ENCODE measurements around the gene LCP2. TPM values are rescaled to one million over a fixed set of nuclear protein-coding genes. Genes with fewer than 3 reads are reported as not detected.

LCP2 gene
- polyA plus RNA-seq, 4 donors, result 2.9 to 14.1 (median 7.8) TPM

DNA sequence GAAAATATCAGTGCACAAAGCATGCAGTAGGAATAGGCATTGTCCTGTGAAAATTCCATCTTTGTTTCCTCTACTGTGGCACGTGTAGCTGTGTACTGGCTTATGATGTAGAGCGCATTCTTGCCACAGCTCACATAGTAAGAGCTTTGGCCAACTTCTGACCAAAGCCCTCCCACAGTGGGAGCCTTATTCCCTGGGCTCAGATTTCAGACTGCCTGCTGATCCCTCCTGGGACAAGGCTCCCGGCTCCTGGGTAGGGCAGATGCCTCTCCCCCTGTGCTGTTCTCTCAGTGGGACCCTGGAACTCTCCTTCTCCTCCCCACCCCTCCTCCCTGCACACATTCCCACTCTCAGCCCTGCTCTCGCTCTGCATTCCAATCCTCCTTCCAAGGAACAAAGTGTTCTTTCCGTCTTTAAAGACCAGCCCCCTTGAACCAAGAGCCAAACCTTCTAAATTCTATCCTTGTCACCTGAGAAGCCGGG, 17.5 kb downstream of the LCP2 start:
- no peak for FAIRE-seq
- Histone ChIP-seq H3K27ac (ENCODE audit: low read depth in 1 of 3, low read length in 2 of 3) (peak overlapping the region in 1 of 3 donors; percentile 73), H3K4me1 (ENCODE audit: control insufficient read depth in 3 of 3, insufficient read depth in 2 of 3, low read depth in 1 of 3, low read length in 2 of 3) (no peaks in the 10 kb centered on the region), H3K4me3 (ENCODE audit: low read depth in 1 of 3, low read length in 3 of 3) (no peak overlapping the region), H3K9me3 (ENCODE audit: control insufficient read depth in 2 of 2, insufficient read depth in 1 of 2, low read depth in 1 of 2, low read length in 1 of 2) (no peaks in the 10 kb centered on the region), H3K27me3 (ENCODE audit: control insufficient read depth in 3 of 3, insufficient read depth in 3 of 3, low read length in 3 of 3) (no peaks in the 10 kb centered on the region), H3K36me3 (ENCODE audit: control insufficient read depth in 3 of 3, insufficient read depth in 2 of 3, low read depth in 1 of 3, low read length in 3 of 3) (peaks cover 0 to 2% (median 0%) of the 10 kb centered on the region in 3 donors)
- WGBS, 3 donors, result 51 to 56% (median 51%) methylated on average over 6 of the region's 6 CpGs
- DNase-seq, result no peak

DNA sequence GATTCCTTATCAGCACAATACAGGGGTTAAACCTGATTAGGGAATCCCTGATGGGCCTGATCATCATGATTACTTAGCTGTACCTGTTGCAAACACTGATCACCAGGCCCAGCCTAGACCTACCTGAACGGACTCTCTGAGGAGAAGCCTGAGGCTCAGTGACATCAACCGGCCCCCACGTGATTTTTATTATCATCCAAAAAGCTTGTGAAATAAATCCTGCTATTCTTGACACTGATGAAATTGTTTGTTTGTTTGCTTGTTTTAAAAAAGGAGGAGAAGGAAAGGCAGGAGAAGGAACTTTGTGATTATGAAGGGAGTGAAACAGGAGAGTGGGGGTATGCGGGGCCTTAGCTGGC, 18.1 kb downstream of the LCP2 start:
- WGBS, 3 donors, result 60 to 71% (median 61%) methylated on average over 4 of the region's 4 CpGs
- no peak overlapping the region for H3K4me3 ChIP-seq (ENCODE audit: low read depth in 1 of 3, low read length in 3 of 3)
- peaks cover 0 to 4% (median 0%) of the 10 kb centered on the region in 3 donors for H3K36me3 ChIP-seq (ENCODE audit: control insufficient read depth in 3 of 3, insufficient read depth in 2 of 3, low read depth in 1 of 3, low read length in 3 of 3)
- H3K4me1 ChIP-seq (ENCODE audit: control insufficient read depth in 3 of 3, insufficient read depth in 2 of 3, low read depth in 1 of 3, low read length in 2 of 3), result no peaks in the 10 kb centered on the region
- peak overlapping the region in 1 of 3 donors; percentile 56 for H3K27ac ChIP-seq (ENCODE audit: low read depth in 1 of 3, low read length in 2 of 3)
- FAIRE-seq, result no peak
- no peak for DNase-seq
- H3K27me3 ChIP-seq (ENCODE audit: control insufficient read depth in 3 of 3, insufficient read depth in 3 of 3, low read length in 3 of 3), result no peaks in the 10 kb centered on the region
- no peaks in the 10 kb centered on the region for H3K9me3 ChIP-seq (ENCODE audit: control insufficient read depth in 2 of 2, insufficient read depth in 1 of 2, low read depth in 1 of 2, low read length in 1 of 2)

DNA sequence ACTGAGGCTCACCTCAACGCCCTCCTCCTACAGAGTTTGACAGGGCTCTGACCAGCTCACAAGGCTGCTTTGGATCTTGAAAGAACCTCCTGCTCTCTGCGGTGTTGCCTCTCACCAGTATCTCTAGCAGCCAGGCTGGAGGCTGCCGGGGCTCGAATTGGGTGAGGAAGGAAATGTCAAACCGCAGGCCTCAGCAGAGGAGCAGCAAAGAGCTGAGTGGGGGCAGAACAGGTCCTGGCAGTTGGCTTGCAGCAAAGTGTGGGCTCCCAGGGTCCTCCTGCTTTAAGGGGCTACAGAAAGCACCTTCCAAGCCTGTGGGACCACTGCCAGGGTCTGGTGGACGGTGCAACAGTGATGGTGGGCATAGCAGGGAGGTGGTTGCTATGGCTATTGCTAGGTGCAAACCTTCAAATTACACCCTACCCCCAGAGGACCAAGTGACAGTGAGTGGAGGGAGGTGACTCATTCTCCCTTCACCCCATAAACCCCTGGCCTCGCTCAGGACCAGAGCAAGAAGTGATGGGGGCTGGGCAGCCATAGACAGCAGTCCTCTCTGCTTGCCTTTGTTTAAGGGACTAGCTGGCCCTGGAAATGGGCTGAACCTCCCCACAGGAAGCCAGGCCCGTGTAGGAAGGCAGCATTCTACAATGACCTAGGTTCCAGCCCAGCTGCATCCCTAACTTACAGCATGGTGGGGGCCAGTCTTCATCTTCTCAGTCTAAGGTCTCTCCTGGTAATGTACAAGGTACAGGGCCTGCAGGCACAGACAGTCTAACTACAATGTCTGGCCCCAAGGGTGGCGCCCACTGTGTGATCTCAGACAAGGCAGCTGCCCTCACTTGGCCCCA, 18.7 kb downstream of the LCP2 start:
- WGBS, 3 donors, result 36 to 42% (median 41%) methylated on average over 9 of the region's 9 CpGs
- H3K4me3 ChIP-seq (ENCODE audit: low read depth in 1 of 3, low read length in 3 of 3), result no peak overlapping the region
- H3K4me1 ChIP-seq (ENCODE audit: control insufficient read depth in 3 of 3, insufficient read depth in 2 of 3, low read depth in 1 of 3, low read length in 2 of 3), result no peaks in the 10 kb centered on the region
- peak overlapping the region in 1 of 3 donors; percentile 56 for H3K27ac ChIP-seq (ENCODE audit: low read depth in 1 of 3, low read length in 2 of 3)
- no peak for FAIRE-seq
- peaks cover 0 to 4% (median 0%) of the 10 kb centered on the region in 3 donors for H3K36me3 ChIP-seq (ENCODE audit: control insufficient read depth in 3 of 3, insufficient read depth in 2 of 3, low read depth in 1 of 3, low read length in 3 of 3)
- no peaks in the 10 kb centered on the region for H3K9me3 ChIP-seq (ENCODE audit: control insufficient read depth in 2 of 2, insufficient read depth in 1 of 2, low read depth in 1 of 2, low read length in 1 of 2)
- no peaks in the 10 kb centered on the region for H3K27me3 ChIP-seq (ENCODE audit: control insufficient read depth in 3 of 3, insufficient read depth in 3 of 3, low read length in 3 of 3)
- DNase-seq, result peak; percentile 13 to 72

DNA sequence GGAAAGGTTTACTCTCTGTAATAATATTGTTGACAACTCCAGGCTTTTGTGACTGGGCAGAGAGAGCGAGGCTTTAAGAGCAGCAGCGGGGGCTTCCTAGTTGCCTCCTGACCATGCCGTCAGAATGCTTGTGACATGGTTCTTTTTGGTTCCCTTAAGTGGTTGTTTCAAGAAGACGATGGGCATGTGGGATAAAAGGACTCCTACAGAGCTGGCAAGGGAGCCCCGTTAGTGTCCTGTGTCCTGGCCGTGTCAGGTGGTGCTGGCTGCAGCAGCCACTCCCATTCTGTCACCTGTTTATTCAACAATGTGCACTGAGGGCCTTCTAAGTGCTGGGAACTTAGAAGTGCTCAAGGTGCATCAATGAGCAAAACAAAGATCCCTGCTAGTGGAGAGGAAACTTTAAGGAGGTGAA, 19.7 kb downstream of the LCP2 start:
- Histone ChIP-seq H3K27me3 (ENCODE audit: control insufficient read depth in 3 of 3, insufficient read depth in 3 of 3, low read length in 3 of 3) (no peaks in the 10 kb centered on the region), H3K9me3 (ENCODE audit: control insufficient read depth in 2 of 2, insufficient read depth in 1 of 2, low read depth in 1 of 2, low read length in 1 of 2) (no peaks in the 10 kb centered on the region), H3K4me1 (ENCODE audit: control insufficient read depth in 3 of 3, insufficient read depth in 2 of 3, low read depth in 1 of 3, low read length in 2 of 3) (no peaks in the 10 kb centered on the region), H3K4me3 (ENCODE audit: low read depth in 1 of 3, low read length in 3 of 3) (no peak overlapping the region), H3K27ac (ENCODE audit: low read depth in 1 of 3, low read length in 2 of 3) (peak overlapping the region in 1 of 3 donors; percentile 55), H3K36me3 (ENCODE audit: control insufficient read depth in 3 of 3, insufficient read depth in 2 of 3, low read depth in 1 of 3, low read length in 3 of 3) (peaks cover 0 to 4% (median 0%) of the 10 kb centered on the region in 3 donors)
- DNase-seq (no peak), FAIRE-seq (no peak)
- WGBS, 3 donors, result 34 to 40% (median 35%) methylated on average over 6 of the region's 6 CpGs

DNA sequence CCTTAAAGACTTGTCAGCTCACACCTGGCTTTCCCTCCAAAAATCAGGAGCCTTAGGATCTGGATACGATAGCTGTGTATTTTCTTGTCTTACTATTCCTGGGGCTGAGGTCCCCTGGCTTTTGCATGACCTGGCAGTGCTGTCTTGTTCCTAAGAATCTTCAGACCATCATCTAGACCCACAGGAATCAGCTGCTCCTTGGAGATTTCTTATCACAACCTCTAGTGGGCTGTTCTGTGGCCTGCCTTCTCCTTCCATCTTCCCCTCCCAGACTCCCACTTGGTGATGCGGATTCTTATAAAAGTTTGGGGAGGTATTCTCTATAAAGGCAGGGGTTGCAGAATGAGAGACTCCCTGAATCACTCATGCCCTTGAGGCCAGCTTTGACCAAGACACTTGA, 21.4 kb downstream of the LCP2 start:
- no peaks in the 10 kb centered on the region for H3K27me3 ChIP-seq (ENCODE audit: control insufficient read depth in 3 of 3, insufficient read depth in 3 of 3, low read length in 3 of 3)
- H3K4me3 ChIP-seq (ENCODE audit: low read depth in 1 of 3, low read length in 3 of 3), result no peak overlapping the region
- H3K36me3 ChIP-seq (ENCODE audit: control insufficient read depth in 3 of 3, insufficient read depth in 2 of 3, low read depth in 1 of 3, low read length in 3 of 3), result peaks cover 0 to 4% (median 0%) of the 10 kb centered on the region in 3 donors
- 65 to 93% (median 87%) methylated on average over 2 of the region's 2 CpGs for WGBS, 3 donors
- H3K9me3 ChIP-seq (ENCODE audit: control insufficient read depth in 2 of 2, insufficient read depth in 1 of 2, low read depth in 1 of 2, low read length in 1 of 2), result no peaks in the 10 kb centered on the region
- no peak for FAIRE-seq
- DNase-seq, result no peak
- peak overlapping the region in 2 of 3 donors; percentile 29 to 30 for H3K27ac ChIP-seq (ENCODE audit: low read depth in 1 of 3, low read length in 2 of 3)
- H3K4me1 ChIP-seq (ENCODE audit: control insufficient read depth in 3 of 3, insufficient read depth in 2 of 3, low read depth in 1 of 3, low read length in 2 of 3), result no peaks in the 10 kb centered on the region

DNA sequence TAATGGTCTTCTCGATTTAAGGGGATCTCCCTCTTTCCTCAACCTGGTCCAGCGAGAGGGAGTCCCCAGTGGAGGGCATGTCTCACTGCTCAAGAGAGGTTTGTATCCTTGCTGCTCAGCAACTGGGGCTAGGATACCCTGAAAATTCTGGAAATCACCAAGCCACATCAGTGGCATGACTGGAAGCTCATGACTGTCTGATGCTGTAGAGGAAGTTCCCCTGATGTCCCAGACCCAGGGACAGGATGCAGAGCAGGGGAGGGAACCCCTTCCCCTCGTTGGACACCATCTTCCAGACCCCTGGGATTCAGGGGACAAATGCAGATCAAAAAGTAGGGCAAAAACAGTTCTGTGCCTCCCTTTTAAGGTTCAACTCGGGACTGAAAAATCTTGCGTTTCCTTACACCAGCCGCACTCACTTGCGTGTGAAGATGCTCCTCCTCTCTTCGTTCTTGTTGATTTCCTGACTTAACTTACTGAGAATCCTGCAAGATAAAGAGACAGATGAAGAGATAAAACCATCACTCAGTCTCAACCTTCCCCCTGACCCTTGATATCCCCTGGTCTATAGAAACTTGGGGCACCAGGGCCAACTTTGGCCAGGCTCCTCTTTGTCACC, 22.1 kb downstream of the LCP2 start:
- peaks cover 0 to 4% (median 0%) of the 10 kb centered on the region in 3 donors for H3K36me3 ChIP-seq (ENCODE audit: control insufficient read depth in 3 of 3, insufficient read depth in 2 of 3, low read depth in 1 of 3, low read length in 3 of 3)
- H3K27me3 ChIP-seq (ENCODE audit: control insufficient read depth in 3 of 3, insufficient read depth in 3 of 3, low read length in 3 of 3), result no peaks in the 10 kb centered on the region
- no peak overlapping the region for H3K4me3 ChIP-seq (ENCODE audit: low read depth in 1 of 3, low read length in 3 of 3)
- FAIRE-seq (no peak), DNase-seq (no peak)
- H3K4me1 ChIP-seq (ENCODE audit: control insufficient read depth in 3 of 3, insufficient read depth in 2 of 3, low read depth in 1 of 3, low read length in 2 of 3), result no peaks in the 10 kb centered on the region
- H3K27ac ChIP-seq (ENCODE audit: low read depth in 1 of 3, low read length in 2 of 3), result peak overlapping the region in 2 of 3 donors; percentile 30 to 62
- no peaks in the 10 kb centered on the region for H3K9me3 ChIP-seq (ENCODE audit: control insufficient read depth in 2 of 2, insufficient read depth in 1 of 2, low read depth in 1 of 2, low read length in 1 of 2)
- 65 to 72% (median 66%) methylated on average over 8 of the region's 8 CpGs for WGBS, 3 donors

DNA sequence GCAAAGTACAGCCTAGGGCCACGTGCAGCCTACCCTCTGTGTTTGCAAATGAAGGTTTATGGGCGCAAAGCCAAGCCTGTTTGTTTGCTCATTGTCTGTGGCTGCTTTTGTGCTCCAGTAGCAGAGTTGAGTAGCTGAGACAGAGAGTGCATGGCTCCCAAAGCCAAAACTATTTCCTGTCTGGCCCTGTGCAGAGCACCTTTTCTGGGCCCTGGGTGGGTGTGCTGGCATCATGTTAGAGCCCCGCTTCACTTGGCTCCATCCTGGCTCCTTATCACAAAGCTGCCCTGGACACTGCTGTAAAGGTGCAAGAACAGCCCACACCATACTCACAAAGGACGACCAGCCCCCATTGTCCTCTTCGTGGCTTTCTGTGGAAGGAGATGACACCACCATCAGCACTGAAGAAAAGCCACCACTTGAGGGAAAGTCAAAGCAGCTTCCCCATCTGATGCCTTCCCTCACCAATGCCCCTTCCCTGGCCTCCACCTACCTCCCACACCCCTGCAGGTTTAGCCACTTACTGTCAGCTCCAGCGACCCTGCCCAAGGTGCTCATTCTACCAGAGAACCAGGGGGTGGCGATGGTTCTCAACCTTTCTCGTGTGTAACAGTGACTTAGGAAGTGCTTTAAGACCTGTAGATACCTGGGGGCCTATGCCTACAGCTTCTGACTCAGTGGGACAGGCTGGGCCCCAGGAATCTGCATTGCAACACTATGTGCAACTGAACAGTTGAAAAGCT, 23.4 kb downstream of the LCP2 start:
- peak in 1 of 2 donors; percentile 61 for DNase-seq
- no peaks in the 10 kb centered on the region for H3K4me1 ChIP-seq (ENCODE audit: control insufficient read depth in 3 of 3, insufficient read depth in 2 of 3, low read depth in 1 of 3, low read length in 2 of 3)
- no peaks in the 10 kb centered on the region for H3K9me3 ChIP-seq (ENCODE audit: control insufficient read depth in 2 of 2, insufficient read depth in 1 of 2, low read depth in 1 of 2, low read length in 1 of 2)
- peaks cover 0 to 4% (median 0%) of the 10 kb centered on the region in 3 donors for H3K36me3 ChIP-seq (ENCODE audit: control insufficient read depth in 3 of 3, insufficient read depth in 2 of 3, low read depth in 1 of 3, low read length in 3 of 3)
- WGBS, 3 donors, result 29 to 55% (median 48%) methylated on average over 8 of the region's 8 CpGs
- H3K27ac ChIP-seq (ENCODE audit: low read depth in 1 of 3, low read length in 2 of 3), result peak overlapping the region in 1 of 3 donors; percentile 50
- H3K27me3 ChIP-seq (ENCODE audit: control insufficient read depth in 3 of 3, insufficient read depth in 3 of 3, low read length in 3 of 3), result no peaks in the 10 kb centered on the region
- no peak for FAIRE-seq
- H3K4me3 ChIP-seq (ENCODE audit: low read depth in 1 of 3, low read length in 3 of 3), result no peak overlapping the region
